ENCODE results near the gene SKOR1. TPM values are rescaled to one million over a fixed set of nuclear protein-coding genes. Genes with fewer than 3 reads are reported as not detected.

Gene SKOR1
- total RNA-seq, 4 donors from 2014 or later, result 1.1 to 2.3 (median 1.5) TPM

GRCh38 chr15:67835297-67836133, 10.2 kb downstream of the SKOR1 start:
- H3K36me3 ChIP-seq, result no peaks in the 10 kb centered on the region
- no peaks in the 10 kb centered on the region for H3K9me3 ChIP-seq
- peak overlapping the region; percentile 51 for H3K4me3 ChIP-seq
- peaks cover 53% of the 10 kb centered on the region for H3K4me1 ChIP-seq
- WGBS, result 1% methylated on average over 29 of the region's 59 CpGs
- no peak overlapping the region for H3K27ac ChIP-seq
- peaks cover 56% of the 10 kb centered on the region for H3K27me3 ChIP-seq
- TF ChIP-seq POLR2A (IDR thresholded peaks at IDR 0.05), result no peak
- no peak for TF ChIP-seq CTCF (IDR thresholded peaks at IDR 0.05)
- TF ChIP-seq EP300 (IDR thresholded peaks at IDR 0.05), result no peak
- TF ChIP-seq POLR2AphosphoS5 (IDR thresholded peaks at IDR 0.05), result no peak
- peak in 1 of 2 donors; percentile 65 for DNase-seq (ENCODE audit: low spot score in 2 of 2)

- H3K9me3 ChIP-seq, result no peaks in the 10 kb centered on the region
- no peaks in the 10 kb centered on the region for H3K36me3 ChIP-seq
- TF ChIP-seq POLR2AphosphoS5 (IDR thresholded peaks at IDR 0.05) (no peak), POLR2A (IDR thresholded peaks at IDR 0.05) (no peak), EP300 (IDR thresholded peaks at IDR 0.05) (no peak), CTCF (IDR thresholded peaks at IDR 0.05) (no peak)
- peaks cover 56% of the 10 kb centered on the region for H3K4me1 ChIP-seq
- peaks cover 50% of the 10 kb centered on the region for H3K27me3 ChIP-seq
- WGBS, result 2% methylated on average over 16 of the region's 16 CpGs
- no peak overlapping the region for H3K27ac ChIP-seq
- DNase-seq (ENCODE audit: low spot score in 2 of 2), result peak in 1 of 2 donors; percentile 60
- H3K4me3 ChIP-seq, result peak overlapping the region; percentile 51
Measured at GRCh38 chr15:67836134-67836455, 10.8 kb downstream of the SKOR1 start.

- 30% methylated on average over 8 of the region's 8 CpGs for WGBS
- Histone ChIP-seq H3K9me3 (no peaks in the 10 kb centered on the region), H3K36me3 (no peaks in the 10 kb centered on the region), H3K27me3 (peaks cover 47% of the 10 kb centered on the region), H3K4me3 (peak overlapping the region; percentile 51), H3K4me1 (peaks cover 60% of the 10 kb centered on the region), H3K27ac (no peak overlapping the region)
- DNase-seq (ENCODE audit: low spot score in 2 of 2), result peak in 1 of 2 donors; percentile 74
- no peak for TF ChIP-seq EP300 (IDR thresholded peaks at IDR 0.05)
- TF ChIP-seq POLR2A (IDR thresholded peaks at IDR 0.05), result no peak
- peak; percentile 75 to 79 for TF ChIP-seq CTCF (IDR thresholded peaks at IDR 0.05)
- TF ChIP-seq POLR2AphosphoS5 (IDR thresholded peaks at IDR 0.05), result no peak
Measured at GRCh38 chr15:67836477-67836876, 11.2 kb downstream of the SKOR1 start.

- Histone ChIP-seq H3K9me3 (no peaks in the 10 kb centered on the region), H3K36me3 (no peaks in the 10 kb centered on the region), H3K27me3 (peaks cover 42% of the 10 kb centered on the region), H3K4me3 (no peak overlapping the region), H3K27ac (no peak overlapping the region), H3K4me1 (peaks cover 62% of the 10 kb centered on the region)
- peak in 1 of 2 donors; percentile 10 for DNase-seq (ENCODE audit: low spot score in 2 of 2)
- WGBS, result 81% methylated on average over 2 of the region's 2 CpGs
- TF ChIP-seq POLR2AphosphoS5 (IDR thresholded peaks at IDR 0.05) (no peak), EP300 (IDR thresholded peaks at IDR 0.05) (no peak), POLR2A (IDR thresholded peaks at IDR 0.05) (no peak), CTCF (IDR thresholded peaks at IDR 0.05) (no peak)
Measured at GRCh38 chr15:67836955-67837354, 11.6 kb downstream of the SKOR1 start.

GRCh38 chr15:67838789-67839332, 13.6 kb downstream of the SKOR1 start:
- Histone ChIP-seq H3K36me3 (no peaks in the 10 kb centered on the region), H3K4me1 (peaks cover 48% of the 10 kb centered on the region), H3K27me3 (peaks cover 23% of the 10 kb centered on the region), H3K27ac (no peak overlapping the region), H3K9me3 (no peaks in the 10 kb centered on the region), H3K4me3 (peak overlapping the region; percentile 94)
- no peak for DNase-seq (ENCODE audit: low spot score in 2 of 2)
- TF ChIP-seq POLR2A (IDR thresholded peaks at IDR 0.05) (no peak), POLR2AphosphoS5 (IDR thresholded peaks at IDR 0.05) (peak in 1 of 3 donors; percentile 32)
- 10% methylated on average over 16 of the region's 25 CpGs for whole genome bisulfite sequencing

All from suprapubic skin (tissue), 4 donors.